ENCODE measurements around the gene SNX1.

Gene SNX1

GRCh38 chr15:64095795-64096667 is at the start of gene SNX1:
SNX1 (plus strand) TSS chr15:64095982; CDS start chr15:64096014, 32 bp downstream.
- Histone ChIP-seq H3K27me3 (replicated peaks) (no peaks in the 10 kb centered on the region), H3K36me3 (replicated peaks) (no peaks in the 10 kb centered on the region), H3K4me3 (ENCODE audit: low read depth, low read length) (peak within 1 kb of the TSS; percentile 79), H3K27ac (peak within 1 kb of the TSS; percentile 32)
- TF ChIP-seq CTCF (IDR thresholded peaks at IDR 0.05; ENCODE audit: low read depth, low read length, missing control alignments), result no peak
- in situ Hi-C loops (cut with HindIII; ENCODE audit: low pct_ligation_motif_present, low sequenced_read_pairs), result no loop called here
- peak; percentile 93 for DNase-seq

DNA sequence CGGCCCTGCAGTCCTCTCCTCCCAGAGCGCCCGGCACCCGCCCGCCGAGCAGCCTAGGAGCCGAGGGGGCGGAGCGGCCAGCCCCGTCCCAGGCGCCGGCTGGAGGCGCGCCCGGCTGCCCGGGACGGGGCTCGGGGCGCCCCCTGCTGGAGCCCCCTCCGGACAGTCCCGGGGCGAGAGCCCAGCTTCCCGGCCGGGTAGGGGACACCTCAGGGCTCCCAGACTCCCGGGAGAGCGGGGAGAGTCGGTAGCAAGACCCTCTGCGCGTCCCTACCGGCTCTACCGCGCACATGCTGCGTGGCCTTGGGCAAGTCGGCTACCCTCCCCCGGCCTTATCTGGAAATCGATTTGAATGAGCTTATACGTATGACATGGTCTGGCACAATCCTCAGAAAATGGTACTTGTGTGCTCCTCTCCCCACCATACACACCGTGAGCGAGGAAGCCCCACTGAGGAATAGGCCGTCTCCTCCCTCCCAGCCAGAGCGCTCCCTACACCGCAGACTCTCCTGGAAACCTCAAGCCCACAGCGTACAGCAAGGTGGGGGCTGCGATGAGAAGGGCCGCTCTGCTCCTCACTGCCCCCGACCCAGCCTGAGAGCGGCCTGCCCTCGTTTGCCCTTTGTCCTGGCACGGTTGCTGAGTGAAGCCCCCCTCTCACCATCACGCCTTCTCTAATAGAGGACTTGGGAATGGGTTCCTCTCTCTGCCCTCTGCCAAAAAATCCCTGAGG is 49.2 kb upstream of the SNX1 start, which contains the start of gene DAPK2:
TSS of gene DAPK2 (minus strand) at position 65 of the 733 bp plus-strand sequence. CDS start 6,224 bp downstream, outside the sequence.
- peak; percentile 26 for DNase-seq
- Histone ChIP-seq H3K27me3 (replicated peaks) (no peaks in the 10 kb centered on the region), H3K27ac (no peak within 1 kb of the TSS), H3K36me3 (replicated peaks) (no peaks in the 10 kb centered on the region), H3K4me3 (ENCODE audit: low read depth, low read length) (peak within 1 kb of the TSS; percentile 49)
- TF ChIP-seq CTCF (IDR thresholded peaks at IDR 0.05; ENCODE audit: low read depth, low read length, missing control alignments), result peak; percentile 72
- in situ Hi-C loops (cut with HindIII; ENCODE audit: low pct_ligation_motif_present, low sequenced_read_pairs), result no loop called here

GRCh38 chr15:64048781-64049460 is 46.9 kb upstream of the SNX1 start:
- no peak for TF ChIP-seq CTCF (IDR thresholded peaks at IDR 0.05; ENCODE audit: low read depth, low read length, missing control alignments)
- DNase-seq, result no peak
- Histone ChIP-seq H3K4me3 (ENCODE audit: low read depth, low read length) (no peak overlapping the region), H3K27ac (no peak overlapping the region), H3K36me3 (replicated peaks) (no peaks in the 10 kb centered on the region), H3K27me3 (replicated peaks) (no peaks in the 10 kb centered on the region)
- in situ Hi-C loops (cut with HindIII; ENCODE audit: low pct_ligation_motif_present, low sequenced_read_pairs), result no loop called here

- no peak for DNase-seq
- TF ChIP-seq CTCF (IDR thresholded peaks at IDR 0.05; ENCODE audit: low read depth, low read length, missing control alignments), result no peak
- Histone ChIP-seq H3K36me3 (replicated peaks) (no peaks in the 10 kb centered on the region), H3K4me3 (ENCODE audit: low read depth, low read length) (no peak overlapping the region), H3K27ac (no peak overlapping the region), H3K27me3 (replicated peaks) (no peaks in the 10 kb centered on the region)
- in situ Hi-C loops (cut with HindIII; ENCODE audit: low pct_ligation_motif_present, low sequenced_read_pairs), result no loop called here
Observed at GRCh38 chr15:64050281-64051092, 45.3 kb upstream of the SNX1 start.

GRCh38 chr15:64051093-64051402 is 44.7 kb upstream of the SNX1 start:
- no peaks in the 10 kb centered on the region for H3K27me3 ChIP-seq (replicated peaks)
- no peak for TF ChIP-seq CTCF (IDR thresholded peaks at IDR 0.05; ENCODE audit: low read depth, low read length, missing control alignments)
- DNase-seq, result no peak
- no peaks in the 10 kb centered on the region for H3K36me3 ChIP-seq (replicated peaks)
- H3K27ac ChIP-seq, result no peak overlapping the region
- in situ Hi-C loops (cut with HindIII; ENCODE audit: low pct_ligation_motif_present, low sequenced_read_pairs), result no loop called here
- no peak overlapping the region for H3K4me3 ChIP-seq (ENCODE audit: low read depth, low read length)

Data from brain microvascular endothelial cell (primary cell).